Measurements from ENCODE around the gene WWOX. TPM values are rescaled to one million over a fixed set of nuclear protein-coding genes. Genes with fewer than 3 reads are reported as not detected.
A peak's percentile ranks its signal among the peaks of the same experiment; 100 is the strongest.

The WWOX gene
- total and polyA plus RNA-seq, 2 of the 13 experiments (the other 11 are each of a cell fraction or from before 2014, with no cell fraction given), result 9.1 to 37.4 TPM

GRCh38 chr16:78140818-78141466, 41.5 kb downstream of the WWOX start (continued):
- TF ChIP-seq ZNF331 (CRISPR knock-in tag; IDR thresholded peaks at IDR 0.05) (0 out of 2 replicates have a peak, but pooled peaks have one; percentile 23), GFI1 (CRISPR knock-in tag; IDR thresholded peaks at IDR 0.05; ENCODE audit: borderline replicate concordance) (no peak), ZNF12 (CRISPR knock-in tag; IDR thresholded peaks at IDR 0.05) (no peak), ZNF280D (CRISPR knock-in tag; IDR thresholded peaks at IDR 0.05) (0 out of 2 replicates have a peak, but pooled peaks have one; percentile 20), ARID3A (IDR thresholded peaks at IDR 0.05; ENCODE audit: low read depth, low read length) (peak; percentile 46; the same call in 1 of the 2 replicates), ZNF678 (CRISPR knock-in tag; IDR thresholded peaks at IDR 0.05) (no peak)

GRCh38 chr16:78142788-78143187, 43.3 kb downstream of the WWOX start:
- no peak for ATAC-seq
- Histone ChIP-seq H3K79me2 (ENCODE audit: insufficient read depth, low read length) (no peaks in the 10 kb centered on the region), H2AFZ (ENCODE audit: low read length) (no peak overlapping the region), H3K36me3 (replicated peaks in 1 of 2; ENCODE audit: control insufficient read depth in 1 of 2, insufficient read depth in 2 of 2, low read length in 2 of 2) (no peaks in the 10 kb centered on the region; a peak in 1 of 5 replicates), H4K20me1 (ENCODE audit: insufficient read depth, low read length) (no peaks in the 10 kb centered on the region), H3K27ac (ENCODE audit: extremely low read length, insufficient read depth, low read length) (no peak overlapping the region), H3K9ac (ENCODE audit: insufficient read depth, low read depth, low read length) (no peak overlapping the region), H3K4me2 (ENCODE audit: low read depth, low read length) (no peak overlapping the region), H3K27me3 (ENCODE audit: control insufficient read depth in 1 of 2, insufficient read depth in 2 of 2, low read length in 2 of 2) (no peaks in the 10 kb centered on the region), H3K4me1 (ENCODE audit: insufficient read depth, low read length) (peaks cover 14% of the 10 kb centered on the region), H3K4me3 (replicated peaks in 1 of 3; ENCODE audit: insufficient read depth in 1 of 3, low read depth in 2 of 3, low read length in 3 of 3) (no peak overlapping the region), H3K9me3 (ENCODE audit: low read length) (peaks cover 9% of the 10 kb centered on the region; the same call in 1 of the 2 replicates)
- DNase-seq (ENCODE audit: low spot score), result no peak
- FAIRE-seq, result no peak
- in situ Hi-C loops (cut with HindIII; ENCODE audit: extremely low pct_ligation_motif_present, low pct_unique_long_range_greater_than_20kb), result no loop called here
- ChIA-PET POLR2A (no interaction called here), CTCF (ENCODE audit: low intra/inter-chr PET ratio, low total read pairs) (no interaction called here)
- WGBS (ENCODE audit: low lambda C conversion rate), result 100% methylated on average over 1 of the region's 1 CpG
- no TSS peak for BruUV-seq (replicated peaks)
- intact Hi-C loops (cut with micrococcal nuclease; ENCODE audit: unreplicated experiment), result no loop called here
- TF ChIP-seq FOXM1 (CRISPR knock-in tag; IDR thresholded peaks at IDR 0.05), result no peak
- no peak for TF ChIP-seq ZNF672 (CRISPR knock-in tag; IDR thresholded peaks at IDR 0.05)
- TF ChIP-seq ZNF557 (CRISPR knock-in tag; IDR thresholded peaks at IDR 0.05), result no peak
- no peak for TF ChIP-seq IKZF5 (CRISPR knock-in tag; IDR thresholded peaks at IDR 0.05)
- TF ChIP-seq ZNF18 (CRISPR knock-in tag; IDR thresholded peaks at IDR 0.05; ENCODE audit: insufficient replicate concordance), result no peak
- no peak for TF ChIP-seq ZNF574 (CRISPR knock-in tag; IDR thresholded peaks at IDR 0.05)
